CD4-positive, alpha-beta T cell (primary cell): Measurements from ENCODE around the gene TFAP2D. TPM values are rescaled to one million over a fixed set of nuclear protein-coding genes. Genes with fewer than 3 reads are reported as not detected.

Experiments
- ATAC-seq: fragments of 200-7000 bp; cut with Tn5 transposase; one replicate; pipeline ENCODE4 v1.10.0; 2022; ENCODE audit warnings: mild to moderate bottlenecking; ENCODE audit not compliant: poor library complexity
- CTCF ChIA-PET: fragments of 350-600 bp; sonication (Branson Sonifier 250); formaldehyde crosslinking; loops from one replicate; lab custom pipeline; 2021; ENCODE audit warnings: antibody characterized with exemption, inconsistent platforms; lab: Charles Lee
- POLR2A ChIA-PET: fragments of 350-600 bp; sonication (Branson Sonifier 250); formaldehyde crosslinking; loops from one replicate; lab custom pipeline; 2021; ENCODE audit warnings: antibody characterized with exemption, inconsistent platforms; lab: Charles Lee
- DNase-seq, 14 experiments: peaks; one replicate each; pipeline ENCODE4 v3.0.0-alpha.2; 2013 to 2020; ENCODE audit warnings: mixed read lengths in 2 of 14
- H3K27ac ChIP-seq, 2 donors: one replicate each; pipeline versions ENCODE4 v1.5.1 to v1.7.0; 2013; ENCODE audit warnings: low read length in 2 of 2, low read depth in 1 of 2, mild to moderate bottlenecking in 1 of 2
- H3K27me3 ChIP-seq, 2 experiments: 1 replicate in 1 of 2; 2 replicates in 1 of 2; pipeline versions ENCODE4 v1.6.1 to v1.7.0; 2013; ENCODE audit warnings: low read length in 2 of 2, control low read depth in 1 of 2, mild to moderate bottlenecking in 1 of 2, moderate library complexity in 1 of 2; ENCODE audit not compliant: insufficient read depth in 2 of 2, control insufficient read depth in 1 of 2
- H3K36me3 ChIP-seq: one replicate; pipeline ENCODE4 v1.6.1; 2013; ENCODE audit warnings: low read length, control low read depth; ENCODE audit not compliant: insufficient read depth
- H3K4me1 ChIP-seq: one replicate; pipeline ENCODE4 v1.6.1; 2013; ENCODE audit warnings: low read length, control low read depth; ENCODE audit not compliant: insufficient read depth
- H3K4me3 ChIP-seq: one replicate; pipeline ENCODE4 v1.5.1; 2013; ENCODE audit warnings: mild to moderate bottlenecking, low read length, moderate library complexity
- H3K9me3 ChIP-seq, 2 experiments: 1 replicate in 1 of 2; 2 replicates in 1 of 2; pipeline versions ENCODE4 v1.6.1 to v1.7.0; 2013; ENCODE audit warnings: low read length in 2 of 2, mild to moderate bottlenecking in 2 of 2, control low read depth in 1 of 2, moderate library complexity in 1 of 2; ENCODE audit not compliant: control insufficient read depth in 1 of 2, insufficient read depth in 1 of 2
- H3K27ac Mint-ChIP-seq: one replicate; pipeline ENCODE4 v1.8.0; 2020; ENCODE audit warnings: mixed read lengths
- H3K27me3 Mint-ChIP-seq: one replicate; pipeline ENCODE4 v1.8.0; 2021; ENCODE audit warnings: mixed read lengths
- H3K36me3 Mint-ChIP-seq: one replicate; pipeline ENCODE4 v1.8.0; 2021; ENCODE audit warnings: low read depth, mixed read lengths
- H3K4me1 Mint-ChIP-seq: one replicate; pipeline ENCODE4 v1.8.0; 2021; ENCODE audit warnings: low read depth, mixed read lengths
- H3K4me3 Mint-ChIP-seq: one replicate; pipeline ENCODE4 v1.8.0; 2020; ENCODE audit warnings: mild to moderate bottlenecking, mixed read lengths
- H3K9me3 Mint-ChIP-seq: one replicate; pipeline ENCODE4 v1.8.0; 2020; ENCODE audit warnings: mixed read lengths
- CTCF ChIP-seq: fragments of 200-600 bp; IDR thresholded peaks from one replicate; pipeline ENCODE4 v1.8.0; 2022; ENCODE audit warnings: antibody characterized with exemption, mild to moderate bottlenecking
- intact Hi-C, 2 experiments: fragments of 100-400 bp; cut with DNase I in 1 of 2; cut with micrococcal nuclease in 1 of 2; formaldehyde crosslinking; loops; one replicate each; pipeline versions ENCODE4 v1.15.1 to v1.9.0; 2023 to 2025; cut with DNase I, micrococcal nuclease
- total RNA-seq, 174 experiments: library from RNA in 2 of 174; stranded (reverse) in 2 of 174; gene quantifications; one replicate each; pipeline ENCODE4 v1.2.3 and lab custom pipeline; 2021 to 2026

Gene TFAP2D
- total RNA-seq, 2 experiments from 2014 or later: not detected

GRCh38 chr6:50821441-50822077 is 108.2 kb downstream of the TFAP2D start:
- H3K27me3 Mint-ChIP-seq: peaks cover 95% of the 10 kb centered on the region
- H3K9me3 Mint-ChIP-seq: no peaks in the 10 kb centered on the region
- peaks cover 5% of the 10 kb centered on the region for H3K4me1 ChIP-seq
- no peak overlapping the region for H3K27ac Mint-ChIP-seq
- DNase-seq (no peak), ATAC-seq (no peak)
- no peak for TF ChIP-seq CTCF
- CTCF ChIA-PET: no interaction called here
- POLR2A ChIA-PET: no interaction called here
- H3K4me1 Mint-ChIP-seq: peaks cover 16% of the 10 kb centered on the region
- no peak overlapping the region for H3K27ac ChIP-seq
- no peaks in the 10 kb centered on the region for H3K36me3 Mint-ChIP-seq
- peak overlapping the region; percentile 6 for H3K4me3 Mint-ChIP-seq
- no peak overlapping the region for H3K4me3 ChIP-seq
- intact Hi-C loops: no loop called here
- peaks cover 0 to 26% of the 10 kb centered on the region in 2 experiments for H3K9me3 ChIP-seq
- peaks cover 76 to 93% of the 10 kb centered on the region in 2 experiments for H3K27me3 ChIP-seq
- no peaks in the 10 kb centered on the region for H3K36me3 ChIP-seq

GRCh38 chr6:50822078-50822476 is 108.8 kb downstream of the TFAP2D start:
- no peaks in the 10 kb centered on the region for H3K9me3 Mint-ChIP-seq
- intact Hi-C loops: no loop called here
- Histone ChIP-seq H3K4me3 (no peak overlapping the region), H3K27ac (no peak overlapping the region), H3K9me3 (peaks cover 0 to 26% of the 10 kb centered on the region in 2 experiments), H3K27me3 (peaks cover 81 to 93% of the 10 kb centered on the region in 2 experiments), H3K36me3 (no peaks in the 10 kb centered on the region), H3K4me1 (peaks cover 5% of the 10 kb centered on the region)
- ATAC-seq (no peak), DNase-seq (no peak)
- POLR2A ChIA-PET: no interaction called here
- peaks cover 95% of the 10 kb centered on the region for H3K27me3 Mint-ChIP-seq
- no peak overlapping the region for H3K4me3 Mint-ChIP-seq
- no peaks in the 10 kb centered on the region for H3K36me3 Mint-ChIP-seq
- CTCF ChIA-PET: no interaction called here
- TF ChIP-seq CTCF: no peak
- peaks cover 16% of the 10 kb centered on the region for H3K4me1 Mint-ChIP-seq
- H3K27ac Mint-ChIP-seq: no peak overlapping the region

Other genes starting within 250 kb of the TFAP2D start
- gene TFAP2B, start 105.3 kb downstream of the TFAP2D start, total RNA-seq: not detected